Measurements from ENCODE around the gene SZT2. TPM values are rescaled to one million over a fixed set of nuclear protein-coding genes. Genes with fewer than 3 reads are reported as not detected.

Gene SZT2
- total RNA-seq, 2 donors from 2014 or later: 25.9 to 61.6 TPM

DNA sequence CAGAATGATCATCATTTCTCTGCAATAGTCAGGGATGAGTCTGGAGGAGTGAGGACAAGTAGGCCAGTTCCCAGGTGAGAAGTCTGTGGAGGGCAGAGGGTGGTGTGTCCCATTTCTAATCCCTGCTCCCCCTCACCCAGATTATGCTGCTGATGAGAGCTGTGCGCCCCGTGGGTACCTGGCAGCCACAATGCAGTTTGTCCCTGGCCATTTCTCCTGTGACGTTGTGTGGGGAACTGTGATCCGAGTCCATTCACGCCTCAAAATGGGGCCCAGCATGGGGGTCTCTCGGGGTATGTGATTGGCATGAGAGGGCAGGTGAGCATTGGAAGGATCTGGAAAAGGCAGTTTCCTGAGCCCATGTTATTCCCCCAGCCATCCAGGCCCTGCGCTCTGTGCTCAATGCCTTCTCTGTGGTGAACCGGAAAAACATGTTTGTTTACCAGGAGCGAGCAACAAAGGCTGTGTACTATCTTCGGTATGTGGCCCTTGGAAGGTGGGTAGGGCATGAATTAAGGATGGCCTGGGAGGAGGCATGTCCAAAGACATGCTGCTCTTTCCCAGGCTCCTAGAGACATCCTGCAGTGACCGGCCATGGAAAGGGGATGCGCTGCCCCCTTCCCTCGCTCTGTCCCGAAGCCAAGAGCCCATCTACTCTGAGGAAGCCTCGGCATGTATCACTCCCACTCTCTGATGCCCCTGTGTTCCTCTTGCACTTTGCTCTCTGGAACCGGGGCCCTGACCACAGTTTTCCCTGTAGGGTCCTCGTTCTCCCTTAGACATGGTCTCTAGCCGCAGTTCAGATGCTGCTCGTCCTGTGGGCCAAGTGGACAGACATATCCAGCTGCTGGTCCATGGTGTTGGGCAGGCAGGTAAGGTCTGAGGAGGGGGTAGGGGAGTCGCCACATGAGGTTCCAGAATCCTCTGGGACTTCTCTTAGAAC is 47.6 kb downstream of the SZT2 start:
- intact Hi-C loops (cut with DNase I): no loop called here
- Histone ChIP-seq H3K4me3 (no peak overlapping the region), H3K36me3 (replicated peaks in 1 of 2; ENCODE audit: insufficient read depth in 1 of 2, low read depth in 2 of 2) (peaks cover 0 to 22% of the 10 kb centered on the region in 2 donors), H3K27me3 (no peaks in the 10 kb centered on the region), H3K9me3 (no peaks in the 10 kb centered on the region), H3K27ac (no peak overlapping the region), H3K4me1 (no peaks in the 10 kb centered on the region)
- DNase-seq (peak in 2 of 4 donors; percentile 4 to 5), ATAC-seq (no peak)
- WGBS, 2 donors: 88 to 91% methylated on average over 15 to 20 of the region's 20 CpGs
- TF ChIP-seq, protein P1, sequence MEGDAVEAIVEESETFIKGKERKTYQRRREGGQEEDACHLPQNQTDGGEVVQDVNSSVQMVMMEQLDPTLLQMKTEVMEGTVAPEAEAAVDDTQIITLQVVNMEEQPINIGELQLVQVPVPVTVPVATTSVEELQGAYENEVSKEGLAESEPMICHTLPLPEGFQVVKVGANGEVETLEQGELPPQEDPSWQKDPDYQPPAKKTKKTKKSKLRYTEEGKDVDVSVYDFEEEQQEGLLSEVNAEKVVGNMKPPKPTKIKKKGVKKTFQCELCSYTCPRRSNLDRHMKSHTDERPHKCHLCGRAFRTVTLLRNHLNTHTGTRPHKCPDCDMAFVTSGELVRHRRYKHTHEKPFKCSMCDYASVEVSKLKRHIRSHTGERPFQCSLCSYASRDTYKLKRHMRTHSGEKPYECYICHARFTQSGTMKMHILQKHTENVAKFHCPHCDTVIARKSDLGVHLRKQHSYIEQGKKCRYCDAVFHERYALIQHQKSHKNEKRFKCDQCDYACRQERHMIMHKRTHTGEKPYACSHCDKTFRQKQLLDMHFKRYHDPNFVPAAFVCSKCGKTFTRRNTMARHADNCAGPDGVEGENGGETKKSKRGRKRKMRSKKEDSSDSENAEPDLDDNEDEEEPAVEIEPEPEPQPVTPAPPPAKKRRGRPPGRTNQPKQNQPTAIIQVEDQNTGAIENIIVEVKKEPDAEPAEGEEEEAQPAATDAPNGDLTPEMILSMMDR (IDR thresholded peaks at IDR 0.05): no peak
- no peak for TF ChIP-seq POLR2A (IDR thresholded peaks at IDR 0.05)

DNA sequence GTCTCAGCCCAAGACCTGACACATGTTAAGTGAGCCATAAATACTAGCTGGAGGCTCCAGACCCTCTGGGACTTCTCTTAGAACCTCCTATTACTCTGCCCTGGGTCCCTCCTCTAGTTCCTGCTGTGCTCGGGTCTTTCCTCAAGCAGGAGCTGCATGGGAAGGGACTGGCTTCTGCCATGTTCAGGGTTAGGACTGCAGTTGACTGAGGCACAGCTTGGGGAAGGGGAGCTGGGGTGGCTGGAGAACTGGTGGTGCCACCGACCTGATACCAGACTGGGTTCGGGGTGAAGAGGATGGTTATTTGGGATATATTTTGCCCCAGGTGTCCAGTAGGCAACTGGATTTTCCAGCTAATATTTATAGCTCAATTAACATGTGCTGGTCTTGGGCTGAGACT is 48.3 kb downstream of the SZT2 start:
- TF ChIP-seq, protein P1 (IDR thresholded peaks at IDR 0.05): no peak
- TF ChIP-seq POLR2A (IDR thresholded peaks at IDR 0.05): no peak
- H3K36me3 ChIP-seq (replicated peaks in 1 of 2; ENCODE audit: insufficient read depth in 1 of 2, low read depth in 2 of 2): peaks cover 0 to 16% of the 10 kb centered on the region in 2 donors
- H3K4me3 ChIP-seq: no peak overlapping the region
- intact Hi-C loops (cut with DNase I): no loop called here
- DNase-seq: peak in 2 of 4 donors; percentile 4 to 5
- H3K9me3 ChIP-seq: no peaks in the 10 kb centered on the region
- 85 to 97% methylated on average over 3 of the region's 3 CpGs for WGBS, 2 donors
- no peak overlapping the region for H3K27ac ChIP-seq
- no peaks in the 10 kb centered on the region for H3K27me3 ChIP-seq
- no peak for ATAC-seq
- no peaks in the 10 kb centered on the region for H3K4me1 ChIP-seq

DNA sequence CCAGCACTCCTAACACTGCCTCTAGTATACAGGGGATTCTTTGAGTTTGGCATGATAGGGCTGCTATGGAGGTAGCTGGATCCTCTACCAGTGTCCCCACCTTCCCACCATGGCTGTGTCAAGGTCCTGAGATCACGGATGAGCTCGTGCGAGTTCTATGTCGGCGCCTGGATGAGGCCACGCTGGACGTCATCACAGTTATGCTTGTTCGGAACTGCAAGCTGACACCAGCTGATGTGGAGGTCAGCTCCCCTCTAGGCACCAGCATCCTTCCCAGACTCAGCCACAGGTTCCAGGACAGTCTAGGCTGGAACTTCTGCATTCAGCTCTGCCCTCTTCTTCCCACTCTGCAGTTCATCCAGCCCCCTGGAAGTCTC is 48.9 kb downstream of the SZT2 start:
- TF ChIP-seq, protein P1 (IDR thresholded peaks at IDR 0.05): no peak
- no peak for TF ChIP-seq POLR2A (IDR thresholded peaks at IDR 0.05)
- intact Hi-C loops (cut with DNase I): no loop called here
- Histone ChIP-seq H3K4me1 (no peaks in the 10 kb centered on the region), H3K27ac (no peak overlapping the region), H3K4me3 (no peak overlapping the region), H3K27me3 (no peaks in the 10 kb centered on the region), H3K36me3 (replicated peaks in 1 of 2; ENCODE audit: insufficient read depth in 1 of 2, low read depth in 2 of 2) (peaks cover 0 to 14% of the 10 kb centered on the region in 2 donors), H3K9me3 (no peaks in the 10 kb centered on the region)
- peak in 2 of 4 donors; percentile 6 for DNase-seq
- no peak for ATAC-seq
- 93 to 100% methylated on average over 2 to 8 of the region's 8 CpGs for WGBS, 2 donors

DNA sequence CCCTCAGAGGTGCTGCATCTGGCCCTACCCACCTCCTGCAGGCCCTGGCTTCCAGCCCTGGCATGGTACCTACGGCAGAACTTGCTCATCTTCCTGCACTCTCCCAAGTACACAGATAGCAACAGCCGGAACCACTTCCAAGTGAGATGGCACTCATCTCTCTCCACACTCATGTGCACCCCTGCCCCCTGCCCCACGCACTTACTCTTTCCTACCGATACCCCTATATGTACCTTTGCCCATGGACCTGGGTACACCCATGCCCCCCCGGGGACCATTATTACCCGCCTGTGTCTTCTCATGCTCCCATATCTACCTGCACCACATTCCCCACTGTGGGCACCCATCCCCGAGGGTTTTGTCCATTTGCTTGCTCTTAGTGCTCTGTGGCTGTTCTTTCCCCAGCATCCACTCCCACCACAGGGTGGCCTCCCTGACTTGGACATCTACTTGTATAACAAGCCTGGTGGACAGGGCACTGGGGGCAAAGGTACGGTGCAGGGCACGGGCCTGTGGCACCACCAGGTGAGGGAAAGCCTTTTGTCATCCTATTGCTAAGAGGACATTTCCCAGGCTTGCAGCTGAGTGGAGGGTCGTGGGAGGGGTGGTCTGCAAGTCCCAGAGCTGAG is 49.4 kb downstream of the SZT2 start:
- no peaks in the 10 kb centered on the region for H3K9me3 ChIP-seq
- ATAC-seq (no peak), DNase-seq (no peak)
- no peaks in the 10 kb centered on the region for H3K27me3 ChIP-seq
- no peak for TF ChIP-seq POLR2A (IDR thresholded peaks at IDR 0.05)
- TF ChIP-seq, protein P1 (IDR thresholded peaks at IDR 0.05): no peak
- H3K27ac ChIP-seq: no peak overlapping the region
- peaks cover 0 to 14% of the 10 kb centered on the region in 2 donors for H3K36me3 ChIP-seq (replicated peaks in 1 of 2; ENCODE audit: insufficient read depth in 1 of 2, low read depth in 2 of 2)
- 81 to 87% methylated on average over 10 of the region's 10 CpGs for WGBS, 2 donors
- intact Hi-C loops (cut with DNase I): no loop called here
- no peaks in the 10 kb centered on the region for H3K4me1 ChIP-seq
- H3K4me3 ChIP-seq: no peak overlapping the region
